Neutrophil (primary cell): ENCODE data around the gene TMEM87B.

Experiments
- H3K27ac ChIP-seq: fragments of 200-600 bp; sonication (generic); 2 replicates; pipeline ENCODE4 v1.5.1; 2016; ENCODE audit warnings: mild to moderate bottlenecking, moderate library complexity
- H3K27me3 ChIP-seq: fragments of 200-600 bp; sonication (generic); 2 replicates; pipeline ENCODE4 v1.6.0; 2016; ENCODE audit warnings: mild to moderate bottlenecking
- H3K36me3 ChIP-seq: fragments of 200-600 bp; sonication (generic); 2 replicates; pipeline ENCODE4 v1.5.1; 2017
- H3K4me1 ChIP-seq, 2 experiments: fragments of 200-600 bp in 1 of 2; sonication (generic) in 1 of 2; 1 replicate in 1 of 2; 2 replicates in 1 of 2; pipeline versions ENCODE4 v1.5.1 to v1.6.1; 2013 to 2016; ENCODE audit warnings: low read depth in 1 of 2, low read length in 1 of 2, mild to moderate bottlenecking in 1 of 2, moderate library complexity in 1 of 2; ENCODE audit not compliant: control insufficient read depth in 1 of 2, insufficient read depth in 1 of 2
- H3K4me3 ChIP-seq, 2 experiments: fragments of 200-600 bp in 1 of 2; sonication (generic) in 1 of 2; 1 replicate in 1 of 2; 2 replicates in 1 of 2; pipeline ENCODE4 v1.5.1; 2013 to 2016; ENCODE audit warnings: low read depth in 1 of 2, low read length in 1 of 2, mild to moderate bottlenecking in 1 of 2, moderate library complexity in 1 of 2
- H3K9me3 ChIP-seq: fragments of 200-600 bp; sonication (generic); 2 replicates; pipeline ENCODE4 v1.5.1; 2016
- TF ChIP-seq, protein P1 (sequence below): fragments of 200-600 bp; sonication (generic); IDR thresholded peaks from 2 replicates; pipeline ENCODE4 v1.5.1; 2016; ENCODE audit warnings: antibody characterized with exemption

TMEM87B gene

GRCh38 chr2:112150851-112151250 lies 95.8 kb downstream of the TMEM87B start:
- peaks cover 9% of the 10 kb centered on the region for H3K27me3 ChIP-seq
- H3K27ac ChIP-seq, result no peak overlapping the region
- H3K4me1 ChIP-seq, result peaks cover 4 to 6% of the 10 kb centered on the region in 2 experiments
- no peaks in the 10 kb centered on the region for H3K9me3 ChIP-seq
- H3K36me3 ChIP-seq, result no peaks in the 10 kb centered on the region
- TF ChIP-seq, protein P1, sequence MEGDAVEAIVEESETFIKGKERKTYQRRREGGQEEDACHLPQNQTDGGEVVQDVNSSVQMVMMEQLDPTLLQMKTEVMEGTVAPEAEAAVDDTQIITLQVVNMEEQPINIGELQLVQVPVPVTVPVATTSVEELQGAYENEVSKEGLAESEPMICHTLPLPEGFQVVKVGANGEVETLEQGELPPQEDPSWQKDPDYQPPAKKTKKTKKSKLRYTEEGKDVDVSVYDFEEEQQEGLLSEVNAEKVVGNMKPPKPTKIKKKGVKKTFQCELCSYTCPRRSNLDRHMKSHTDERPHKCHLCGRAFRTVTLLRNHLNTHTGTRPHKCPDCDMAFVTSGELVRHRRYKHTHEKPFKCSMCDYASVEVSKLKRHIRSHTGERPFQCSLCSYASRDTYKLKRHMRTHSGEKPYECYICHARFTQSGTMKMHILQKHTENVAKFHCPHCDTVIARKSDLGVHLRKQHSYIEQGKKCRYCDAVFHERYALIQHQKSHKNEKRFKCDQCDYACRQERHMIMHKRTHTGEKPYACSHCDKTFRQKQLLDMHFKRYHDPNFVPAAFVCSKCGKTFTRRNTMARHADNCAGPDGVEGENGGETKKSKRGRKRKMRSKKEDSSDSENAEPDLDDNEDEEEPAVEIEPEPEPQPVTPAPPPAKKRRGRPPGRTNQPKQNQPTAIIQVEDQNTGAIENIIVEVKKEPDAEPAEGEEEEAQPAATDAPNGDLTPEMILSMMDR, result no peak
- H3K4me3 ChIP-seq, result no peak overlapping the region

DNA sequence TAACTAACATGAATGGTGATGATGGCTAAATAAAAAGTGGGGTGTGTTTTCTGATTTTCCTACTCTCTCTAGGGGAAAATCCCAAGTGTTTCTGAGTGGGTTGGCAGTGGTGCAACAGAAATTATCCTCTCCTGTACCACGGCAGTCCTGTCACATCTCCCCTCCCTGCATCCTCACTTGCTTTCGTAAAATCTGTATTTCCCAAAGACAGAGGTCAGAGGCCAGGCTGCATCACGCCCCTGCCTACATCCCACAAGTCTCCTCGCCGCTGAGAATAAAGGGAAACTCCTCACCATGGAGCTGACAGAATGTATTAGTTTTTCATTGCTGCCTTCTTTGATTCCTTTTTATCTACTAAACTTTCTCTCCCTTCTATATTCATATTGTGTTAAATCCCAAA lies 96.2 kb downstream of the TMEM87B start:
- H3K4me3 ChIP-seq, result no peak overlapping the region
- peaks cover 9% of the 10 kb centered on the region for H3K27me3 ChIP-seq
- no peaks in the 10 kb centered on the region for H3K9me3 ChIP-seq
- H3K36me3 ChIP-seq, result no peaks in the 10 kb centered on the region
- no peak overlapping the region for H3K27ac ChIP-seq
- H3K4me1 ChIP-seq, result peaks cover 4 to 8% of the 10 kb centered on the region in 2 experiments
- TF ChIP-seq, protein P1, result no peak

- Histone ChIP-seq H3K36me3 (no peaks in the 10 kb centered on the region), H3K27ac (no peak overlapping the region), H3K9me3 (no peaks in the 10 kb centered on the region), H3K4me3 (no peak overlapping the region), H3K4me1 (peaks cover 4 to 8% of the 10 kb centered on the region in 2 experiments), H3K27me3 (peaks cover 8% of the 10 kb centered on the region)
- TF ChIP-seq, protein P1, result no peak
These were observed 96.8 kb downstream of the TMEM87B start for GRCh38 chr2:112151701-112152440.

DNA sequence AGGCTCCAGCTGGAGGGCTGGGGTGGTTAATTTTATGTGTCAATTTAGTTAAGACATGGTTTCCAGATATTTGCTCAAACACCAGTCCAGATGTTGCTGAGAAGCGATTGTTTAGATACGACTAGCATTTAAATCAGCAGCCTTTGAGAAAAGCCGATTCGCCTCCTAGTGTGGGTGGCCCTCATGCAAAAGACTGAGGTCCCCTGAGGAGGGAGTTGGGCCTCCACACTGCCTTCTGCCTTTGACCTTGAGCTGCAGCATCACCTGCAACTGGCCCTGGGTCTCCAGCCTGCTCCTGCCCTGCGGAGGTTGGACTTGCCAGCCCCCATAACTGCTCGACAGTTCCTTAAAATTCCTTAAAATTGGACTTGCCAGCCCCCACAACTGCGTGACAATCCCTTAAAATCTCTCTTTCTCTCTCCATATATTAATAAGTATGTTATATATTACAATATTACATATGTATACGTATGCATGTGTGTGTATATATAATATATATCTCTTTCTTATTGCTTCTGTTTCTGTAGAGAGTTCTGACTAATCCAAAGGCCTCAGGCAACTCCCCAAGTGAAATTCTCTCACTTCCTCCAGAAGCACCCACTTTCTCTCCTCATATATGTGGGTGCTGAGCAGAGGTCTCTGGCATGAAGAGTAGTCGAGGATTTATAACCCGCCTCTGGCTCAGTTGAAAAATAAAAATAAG lies 97.6 kb downstream of the TMEM87B start:
- Histone ChIP-seq H3K9me3 (no peaks in the 10 kb centered on the region), H3K4me1 (peaks cover 4 to 8% of the 10 kb centered on the region in 2 experiments), H3K36me3 (no peaks in the 10 kb centered on the region), H3K4me3 (no peak overlapping the region), H3K27me3 (peaks cover under 1% of the 10 kb centered on the region), H3K27ac (no peak overlapping the region)
- TF ChIP-seq, protein P1, result no peak

- H3K27me3 ChIP-seq, result no peaks in the 10 kb centered on the region
- peaks cover 4 to 8% of the 10 kb centered on the region in 2 experiments for H3K4me1 ChIP-seq
- TF ChIP-seq, protein P1, result no peak
- no peaks in the 10 kb centered on the region for H3K36me3 ChIP-seq
- H3K4me3 ChIP-seq, result no peak overlapping the region
- H3K27ac ChIP-seq, result no peak overlapping the region
- H3K9me3 ChIP-seq, result no peaks in the 10 kb centered on the region
These were observed 98.1 kb downstream of the TMEM87B start for GRCh38 chr2:112153179-112153490.
